AG04450 (cell line): ENCODE data around the gene VIPAS39. TPM values are rescaled to one million over a fixed set of nuclear protein-coding genes. Genes with fewer than 3 reads are reported as not detected.

Experiments used
- CTCF ChIA-PET: fragments of 300-600, 350-600 bp; formaldehyde crosslinking; extraction: SDS; loops from one replicate; lab custom pipeline; 2022; ENCODE audit warnings: antibody characterized with exemption, inconsistent platforms; lab: Charles Lee
- POLR2A ChIA-PET: fragments of 350-600 bp; formaldehyde crosslinking; extraction: SDS; loops from one replicate; lab custom pipeline; 2021; ENCODE audit warnings: antibody characterized with exemption, inconsistent platforms; lab: Yijun Ruan, JAX
- DNase-seq: peaks from one replicate; pipeline ENCODE4 v3.0.0-alpha.2; 2011; ENCODE audit warnings: low read depth, low spot score
- H3K27ac ChIP-seq: one replicate; pipeline ENCODE4 v1.5.1; 2012; ENCODE audit warnings: low read depth, low read length, control low read depth
- H3K27me3 ChIP-seq: one replicate; pipeline ENCODE4 v1.6.0; 2012; ENCODE audit warnings: low read length; ENCODE audit not compliant: control insufficient read depth, insufficient read depth
- H3K4me3 ChIP-seq: 2 replicates; pipeline ENCODE4 v1.5.1; 2011; ENCODE audit warnings: mild to moderate bottlenecking, low read depth, low read length, control low read depth
- H3K9me3 ChIP-seq: 2 replicates; pipeline ENCODE4 v1.5.1; 2012; ENCODE audit warnings: low read length; ENCODE audit not compliant: control insufficient read depth, insufficient read depth
- polyA plus RNA-seq: library from polyadenylated mRNA; depleted of rRNA; stranded (reverse); fragments of >200 nt; gene quantifications from 2 replicates; pipeline ENCODE4 v1.2.3, GENCODE V29; 2011
- TF ChIP-seq, protein P1 (sequence below): IDR thresholded peaks from 2 replicates; pipeline ENCODE4 v1.5.1; 2011; ENCODE audit warnings: low read depth, low read length, control low read depth, inconsistent platforms

Gene VIPAS39
- polyA plus RNA-seq, 1 experiment, result 42.2 TPM

DNA sequence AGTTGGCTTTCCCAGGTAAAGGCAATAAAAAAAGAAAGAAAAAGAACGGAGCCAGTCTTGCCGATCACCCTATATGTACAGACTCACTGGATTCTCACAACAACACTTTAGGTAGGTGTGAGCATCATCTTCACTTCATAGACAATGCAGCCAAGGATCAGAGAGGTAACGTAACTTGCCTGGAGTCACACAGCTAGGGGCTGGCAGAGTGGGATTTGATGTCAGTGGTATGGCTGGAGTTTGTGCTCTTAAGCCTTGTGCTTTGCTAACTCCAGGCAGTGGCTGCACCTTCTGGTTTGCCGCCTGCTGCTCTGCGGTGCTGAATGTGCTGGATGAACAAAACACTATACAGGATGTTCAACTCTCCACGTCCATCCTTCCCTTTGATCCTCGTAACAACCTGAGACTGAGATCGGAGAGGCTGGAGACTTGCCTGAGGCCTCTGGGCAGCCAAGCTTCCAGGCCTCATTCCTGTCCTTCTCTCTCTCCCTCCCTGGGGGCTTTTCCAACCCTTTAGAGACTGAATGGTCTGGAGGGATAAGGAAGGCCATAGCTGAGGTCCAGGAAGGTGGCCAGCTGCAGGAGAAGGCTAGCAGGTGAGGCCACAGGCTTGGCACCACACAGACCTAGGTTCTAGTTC lies 33.1 kb upstream of the VIPAS39 start:
- POLR2A ChIA-PET, result no interaction called here
- H3K9me3 ChIP-seq, result no peaks in the 10 kb centered on the region
- TF ChIP-seq, protein P1, sequence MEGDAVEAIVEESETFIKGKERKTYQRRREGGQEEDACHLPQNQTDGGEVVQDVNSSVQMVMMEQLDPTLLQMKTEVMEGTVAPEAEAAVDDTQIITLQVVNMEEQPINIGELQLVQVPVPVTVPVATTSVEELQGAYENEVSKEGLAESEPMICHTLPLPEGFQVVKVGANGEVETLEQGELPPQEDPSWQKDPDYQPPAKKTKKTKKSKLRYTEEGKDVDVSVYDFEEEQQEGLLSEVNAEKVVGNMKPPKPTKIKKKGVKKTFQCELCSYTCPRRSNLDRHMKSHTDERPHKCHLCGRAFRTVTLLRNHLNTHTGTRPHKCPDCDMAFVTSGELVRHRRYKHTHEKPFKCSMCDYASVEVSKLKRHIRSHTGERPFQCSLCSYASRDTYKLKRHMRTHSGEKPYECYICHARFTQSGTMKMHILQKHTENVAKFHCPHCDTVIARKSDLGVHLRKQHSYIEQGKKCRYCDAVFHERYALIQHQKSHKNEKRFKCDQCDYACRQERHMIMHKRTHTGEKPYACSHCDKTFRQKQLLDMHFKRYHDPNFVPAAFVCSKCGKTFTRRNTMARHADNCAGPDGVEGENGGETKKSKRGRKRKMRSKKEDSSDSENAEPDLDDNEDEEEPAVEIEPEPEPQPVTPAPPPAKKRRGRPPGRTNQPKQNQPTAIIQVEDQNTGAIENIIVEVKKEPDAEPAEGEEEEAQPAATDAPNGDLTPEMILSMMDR, result no peak
- H3K27me3 ChIP-seq, result peaks cover 6% of the 10 kb centered on the region
- H3K4me3 ChIP-seq, result no peak overlapping the region
- DNase-seq, result no peak
- CTCF ChIA-PET, result no interaction called here
- H3K27ac ChIP-seq, result no peak overlapping the region

- ChIA-PET CTCF (no interaction called here), POLR2A (no interaction called here)
- Histone ChIP-seq H3K27me3 (peaks cover 6% of the 10 kb centered on the region), H3K27ac (no peak overlapping the region), H3K4me3 (no peak overlapping the region), H3K9me3 (no peaks in the 10 kb centered on the region)
- no peak for DNase-seq
- TF ChIP-seq, protein P1, result no peak
Observed at GRCh38 chr14:77489041-77489440, 31.6 kb upstream of the VIPAS39 start.

GRCh38 chr14:77488558-77488957 lies 31.2 kb upstream of the VIPAS39 start:
- Histone ChIP-seq H3K27ac (no peak overlapping the region), H3K9me3 (no peaks in the 10 kb centered on the region), H3K4me3 (no peak overlapping the region), H3K27me3 (peaks cover 6% of the 10 kb centered on the region)
- ChIA-PET POLR2A (no interaction called here), CTCF (no interaction called here)
- TF ChIP-seq, protein P1, result no peak
- DNase-seq, result no peak

GRCh38 chr14:77485901-77486678 lies 28.7 kb upstream of the VIPAS39 start:
- TF ChIP-seq, protein P1, result no peak
- peaks cover 6% of the 10 kb centered on the region for H3K27me3 ChIP-seq
- H3K9me3 ChIP-seq, result no peaks in the 10 kb centered on the region
- no peak overlapping the region for H3K27ac ChIP-seq
- no peak overlapping the region for H3K4me3 ChIP-seq
- DNase-seq, result peak; percentile 20
- CTCF ChIA-PET, result no interaction called here
- POLR2A ChIA-PET, result no interaction called here

GRCh38 chr14:77485256-77485655 lies 27.9 kb upstream of the VIPAS39 start:
- no peak overlapping the region for H3K27ac ChIP-seq
- TF ChIP-seq, protein P1, result no peak
- H3K27me3 ChIP-seq, result peaks cover 6% of the 10 kb centered on the region
- no peak overlapping the region for H3K4me3 ChIP-seq
- H3K9me3 ChIP-seq, result no peaks in the 10 kb centered on the region
- no peak for DNase-seq
- CTCF ChIA-PET, result no interaction called here
- POLR2A ChIA-PET, result no interaction called here
